Tibial nerve (tissue), 4 donors: ENCODE data around the gene ATP2C2.

ENCODE experiments used
- CTCF ChIP-seq, 5 experiments: fragments of 200-600 bp in 3 of 5; fragments of 450-650 bp in 2 of 5; sonication (generic) in 3 of 5; IDR thresholded peaks; one replicate each; pipeline ENCODE4 v1.5.1; 2016 to 2019; ENCODE audit warnings: antibody characterized with exemption in 5 of 5, mild to moderate bottlenecking in 3 of 5, moderate library complexity in 2 of 5
- EP300 ChIP-seq, 2 donors: sonication (generic); formaldehyde crosslinking; IDR thresholded peaks; one replicate each; pipeline ENCODE4 v1.6.1; 2017; ENCODE audit warnings: antibody characterized with exemption in 2 of 2, mild to moderate bottlenecking in 1 of 2
- POLR2A ChIP-seq, 2 donors: fragments of 450-650 bp; IDR thresholded peaks; one replicate each; pipeline ENCODE4 v1.6.1; 2017; ENCODE audit warnings: antibody characterized with exemption in 2 of 2, mild to moderate bottlenecking in 2 of 2, moderate library complexity in 2 of 2

GRCh38 chr16:84383106-84383505, 14.8 kb downstream of the ATP2C2 start:
- no peak for TF ChIP-seq CTCF (IDR thresholded peaks at IDR 0.05)
- TF ChIP-seq POLR2A (IDR thresholded peaks at IDR 0.05), result no peak
- TF ChIP-seq EP300 (IDR thresholded peaks at IDR 0.05), result no peak
